GM18951 (cell line): ENCODE results near the gene CYP2D6.
"Not testable (repeated sequence)": the region's sequence is repeated elsewhere in the genome, so short reads cannot be mapped to it uniquely, and the experiment has no call there.

Source experiments
- POLR2A ChIP-seq: IDR thresholded peaks from 4 replicates; pipeline ENCODE4 v1.6.1; 2011; ENCODE audit warnings: mild to moderate bottlenecking; ENCODE audit not compliant: insufficient read length, insufficient read depth; ENCODE audit errors: extremely low read depth
- in situ Hi-C: fragments of 300-500 bp; cut with MboI; formaldehyde crosslinking; loops from one replicate; pipeline ENCODE4 v1.12.0; 2022; ENCODE audit warnings: low sequenced_read_pairs, mixed read lengths, inconsistent platforms; ENCODE audit not compliant: unreplicated experiment

The CYP2D6 gene

DNA sequence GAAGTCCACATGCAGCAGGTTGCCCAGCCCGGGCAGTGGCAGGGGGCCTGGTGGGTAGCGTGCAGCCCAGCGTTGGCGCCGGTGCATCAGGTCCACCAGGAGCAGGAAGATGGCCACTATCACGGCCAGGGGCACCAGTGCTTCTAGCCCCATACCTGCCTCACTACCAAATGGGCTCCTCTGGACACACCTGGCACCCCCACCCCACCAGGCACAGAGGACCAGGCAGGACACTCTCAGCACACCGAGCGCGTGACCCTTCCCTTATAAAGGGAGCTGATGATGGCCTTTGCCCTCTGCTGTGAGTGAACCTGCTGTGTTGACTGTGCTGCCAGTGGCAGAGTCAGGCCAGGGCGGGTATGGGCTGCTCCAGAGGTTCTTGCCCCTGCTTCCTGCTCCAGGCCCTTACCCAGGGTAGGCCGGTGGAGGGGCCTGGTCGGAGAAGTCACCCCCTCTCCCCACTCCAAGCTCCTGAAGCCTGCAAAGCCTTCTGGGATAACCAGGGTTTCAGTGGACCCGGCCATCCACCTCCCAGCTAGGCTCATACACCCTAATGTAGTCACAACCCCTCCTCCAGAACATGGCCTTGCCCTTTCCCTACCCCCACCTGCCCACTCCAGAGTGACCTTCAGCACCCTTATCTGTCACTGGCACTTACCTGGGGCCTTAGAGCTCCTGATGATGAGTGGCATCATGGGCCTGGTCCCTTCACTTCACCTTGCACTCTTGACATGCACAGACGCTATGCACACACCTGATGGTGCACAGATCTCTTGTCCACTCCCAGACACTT, at the start of gene CYP2D6:
TSS of gene CYP2D6 (minus strand) at position 172 of the 793 bp plus-strand sequence. CDS start at position 153, 19 bp downstream.
- in situ Hi-C loops: not testable (repeated sequence)

DNA sequence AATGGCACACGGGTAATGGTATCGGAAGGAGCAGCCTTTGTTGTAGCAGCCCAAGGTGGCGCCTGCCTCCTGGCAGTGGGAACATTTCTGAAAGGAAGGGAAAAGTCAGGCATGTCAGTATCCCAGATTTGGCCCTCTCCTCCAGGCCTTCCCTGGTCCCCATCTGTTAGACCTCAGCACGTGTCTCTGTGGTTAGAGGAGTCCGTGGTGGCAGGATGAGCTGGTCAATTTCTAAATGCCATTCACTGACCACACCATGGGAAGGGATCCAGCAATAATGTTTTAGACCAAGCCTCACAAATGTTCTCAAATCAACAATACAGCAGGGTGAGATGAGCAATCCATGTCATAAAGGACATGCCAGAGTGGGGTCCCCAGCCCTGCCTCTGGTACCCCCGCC, 49.0 kb upstream of the CYP2D6 start:
- in situ Hi-C loops: loop anchor here (10.0 kb wide), 1 partner anchor 255 kb away; the partner anchor contains the start of gene NFAM1
- TF ChIP-seq POLR2A: no peak

GRCh38 chr22:42178910-42179519, 48.4 kb upstream of the CYP2D6 start:
- TF ChIP-seq POLR2A: no peak
- in situ Hi-C loops: loop anchor here (10.0 kb wide), 1 partner anchor 256 kb away; the partner anchor contains the start of gene NFAM1

GRCh38 chr22:42177891-42178336, 47.3 kb upstream of the CYP2D6 start:
- no peak for TF ChIP-seq POLR2A

DNA sequence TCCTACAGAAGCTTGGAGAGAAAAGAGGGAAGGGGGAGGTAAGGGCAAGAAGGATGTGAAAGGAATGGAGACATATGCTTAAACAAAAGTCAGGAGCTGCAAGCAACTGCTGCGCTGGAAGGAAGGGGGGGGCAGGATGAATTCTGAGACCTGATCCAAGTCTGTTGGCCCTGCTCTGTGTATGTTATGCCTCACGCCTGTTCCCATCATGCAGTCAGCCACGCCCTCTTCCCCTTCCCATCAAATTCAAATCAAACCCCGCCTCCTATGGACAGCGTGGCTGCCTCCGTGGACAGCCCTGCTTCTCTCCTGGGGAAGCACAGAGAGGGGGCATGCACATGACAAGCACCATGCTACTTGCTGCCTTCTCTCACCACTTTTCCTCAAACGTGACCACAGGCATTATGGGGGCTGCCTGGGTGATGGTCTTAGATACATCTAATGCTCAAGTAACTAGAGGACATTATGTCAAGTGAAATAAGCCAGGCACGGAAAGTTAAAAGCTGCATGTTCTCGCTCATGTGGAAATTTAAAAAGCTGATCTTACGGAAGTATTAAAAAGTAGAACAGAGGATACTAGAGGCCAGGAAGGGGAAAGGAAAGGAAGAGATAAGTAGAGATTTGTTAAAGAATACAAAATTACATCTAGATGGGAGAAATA, 45.8 kb upstream of the CYP2D6 start:
- in situ Hi-C loops: loop anchor here (10.0 kb wide), 1 partner anchor 258 kb away; the partner anchor contains the start of gene NFAM1
- no peak for TF ChIP-seq POLR2A

More at GRCh38 chr22:42177891-42178336, 47.3 kb upstream of the CYP2D6 start:
- in situ Hi-C loops: loop anchor here (10.0 kb wide), 1 partner anchor 257 kb away; the partner anchor contains the start of gene NFAM1

DNA sequence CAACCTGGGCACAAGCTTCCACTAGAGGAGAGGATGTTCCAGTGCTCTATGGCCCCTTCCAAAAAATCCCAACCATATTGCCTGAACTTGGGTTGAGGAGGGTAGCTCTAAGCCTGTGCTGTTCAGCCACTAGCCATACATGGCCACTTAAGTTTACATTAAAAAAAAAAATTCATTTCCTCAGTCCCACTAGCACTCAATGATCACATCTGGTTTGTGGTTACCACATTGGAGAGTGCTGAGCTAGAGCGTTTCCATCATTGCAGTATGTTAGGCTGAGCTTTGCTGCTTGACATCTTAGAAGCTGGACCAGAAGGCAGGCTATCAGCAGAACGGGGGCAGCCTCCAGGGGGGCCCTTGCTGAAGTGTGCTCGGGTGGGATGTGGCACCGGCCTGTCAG, 43.5 kb upstream of the CYP2D6 start:
- no peak for TF ChIP-seq POLR2A
- in situ Hi-C loops: loop anchor here (10.0 kb wide), 1 partner anchor 261 kb away; the partner anchor contains the start of gene NFAM1

GRCh38 chr22:42173183-42173926, 42.7 kb upstream of the CYP2D6 start:
- in situ Hi-C loops: loop anchor here (10.0 kb wide), 1 partner anchor 261 kb away; the partner anchor contains the start of gene NFAM1
- no peak for TF ChIP-seq POLR2A

DNA sequence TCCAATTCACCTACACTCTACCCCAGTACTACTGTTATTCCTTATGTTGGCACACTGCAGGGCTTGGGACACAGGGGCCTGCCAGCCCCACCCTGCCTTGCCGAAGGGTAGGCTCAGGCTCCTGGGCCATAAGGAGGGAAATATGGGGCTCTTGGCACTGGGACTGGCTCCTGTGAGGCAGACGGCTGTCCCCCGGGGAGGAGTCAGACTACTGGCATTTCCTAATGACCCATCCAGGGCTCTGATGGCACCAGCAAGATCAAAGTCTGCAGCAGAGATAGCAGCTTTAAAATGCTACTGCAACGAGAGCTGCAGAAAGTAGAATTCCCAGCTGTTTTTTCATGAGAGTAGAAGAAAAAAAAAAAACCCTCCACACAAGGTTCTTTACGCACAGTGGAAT, 42.2 kb upstream of the CYP2D6 start:
- TF ChIP-seq POLR2A: no peak
- in situ Hi-C loops: loop anchor here (10.0 kb wide), 1 partner anchor 262 kb away; the partner anchor contains the start of gene NFAM1

GRCh38 chr22:42171946-42172719, 41.5 kb upstream of the CYP2D6 start:
- in situ Hi-C loops: loop anchor here (10.0 kb wide), 1 partner anchor 263 kb away; the partner anchor contains the start of gene NFAM1
- TF ChIP-seq POLR2A: no peak

- TF ChIP-seq POLR2A: no peak
- in situ Hi-C loops: loop anchor here (10.0 kb wide), 1 partner anchor 263 kb away; the partner anchor contains the start of gene NFAM1
Observed at GRCh38 chr22:42171417-42171816, 40.8 kb upstream of the CYP2D6 start.

- no peak for TF ChIP-seq POLR2A
- in situ Hi-C loops: loop anchor here (10.0 kb wide), 1 partner anchor 264 kb away; the partner anchor contains the start of gene NFAM1
Observed at GRCh38 chr22:42170946-42171345, 40.3 kb upstream of the CYP2D6 start.
